H9 (cell line): ENCODE results near the gene CACNA1H. TPM values are rescaled to one million over a fixed set of nuclear protein-coding genes. Genes with fewer than 3 reads are reported as not detected.

ENCODE experiments used
- DNase-seq: peaks from one replicate; pipeline ENCODE4 v3.0.0-alpha.2; 2017
- H2AFZ ChIP-seq: one replicate; pipeline ENCODE4 v1.6.1; 2013; ENCODE audit warnings: mild to moderate bottlenecking, low read length, control low read depth, moderate library complexity
- H2AK5ac ChIP-seq: 2 replicates; pipeline ENCODE4 v1.6.1; 2013; ENCODE audit warnings: low read length, control low read depth, mixed read lengths; ENCODE audit not compliant: insufficient read length
- H2BK120ac ChIP-seq: one replicate; pipeline ENCODE4 v1.6.1; 2013; ENCODE audit warnings: low read depth, mild to moderate bottlenecking, low read length, control low read depth, inconsistent platforms; ENCODE audit not compliant: poor library complexity, severe bottlenecking
- H2BK12ac ChIP-seq: 2 replicates; pipeline ENCODE4 v1.6.1; 2013; ENCODE audit warnings: low read length, control low read depth, mixed read lengths, low read depth; ENCODE audit not compliant: insufficient read length
- H2BK15ac ChIP-seq: 2 replicates; pipeline ENCODE4 v1.6.1; 2013; ENCODE audit warnings: low read depth, low read length, control low read depth
- H2BK20ac ChIP-seq: one replicate; pipeline ENCODE4 v1.6.1; 2013; ENCODE audit warnings: low read depth, mild to moderate bottlenecking, low read length, control low read depth, inconsistent platforms; ENCODE audit not compliant: poor library complexity, severe bottlenecking
- H2BK5ac ChIP-seq: 2 replicates; pipeline ENCODE4 v1.6.1; 2013; ENCODE audit warnings: low read length, control low read depth, mixed read lengths; ENCODE audit not compliant: insufficient read length
- H3K14ac ChIP-seq: 2 replicates; pipeline ENCODE4 v1.6.1; 2013; ENCODE audit warnings: low read length, control low read depth; ENCODE audit not compliant: insufficient read depth
- H3K18ac ChIP-seq: 2 replicates; pipeline ENCODE4 v1.6.1; 2013; ENCODE audit warnings: low read depth, mild to moderate bottlenecking, mixed read lengths, low read length, control low read depth; ENCODE audit not compliant: insufficient read length
- H3K23ac ChIP-seq: 2 replicates; pipeline ENCODE4 v1.6.1; 2013; ENCODE audit warnings: low read length, control low read depth, mixed read lengths, low read depth; ENCODE audit not compliant: insufficient read length
- H3K23me2 ChIP-seq: 2 replicates; pipeline ENCODE4 v1.6.1; 2013; ENCODE audit warnings: low read depth, mild to moderate bottlenecking, mixed read lengths, low read length, control low read depth; ENCODE audit not compliant: insufficient read length, poor library complexity, severe bottlenecking
- H3K27ac ChIP-seq: 2 replicates; pipeline ENCODE4 v1.5.1; 2013; ENCODE audit warnings: low read length, control low read depth, mixed read lengths, low read depth; ENCODE audit not compliant: insufficient read length
- H3K27me3 ChIP-seq: 2 replicates; pipeline ENCODE4 v1.6.1; 2013; ENCODE audit warnings: low read length, control low read depth, inconsistent platforms; ENCODE audit not compliant: insufficient read depth
- H3K4ac ChIP-seq: 2 replicates; pipeline ENCODE4 v1.6.1; 2013; ENCODE audit warnings: low read depth, mild to moderate bottlenecking, control low read depth, inconsistent platforms, low read length, moderate library complexity
- H3K4me1 ChIP-seq: 2 replicates; pipeline ENCODE4 v1.6.1; 2013; ENCODE audit warnings: low read length, control low read depth, inconsistent platforms; ENCODE audit not compliant: insufficient read depth
- H3K4me2 ChIP-seq: 2 replicates; pipeline ENCODE4 v1.6.1; 2013; ENCODE audit warnings: low read length, control low read depth, mixed read lengths; ENCODE audit not compliant: insufficient read length, insufficient read depth
- H3K56ac ChIP-seq: 2 replicates; pipeline ENCODE4 v1.6.1; 2013; ENCODE audit warnings: low read depth, mild to moderate bottlenecking, mixed read lengths, low read length, control low read depth; ENCODE audit not compliant: insufficient read length
- H3K79me1 ChIP-seq: 2 replicates; pipeline ENCODE4 v1.6.1; 2013; ENCODE audit warnings: low read depth, mild to moderate bottlenecking, moderate library complexity, low read length, control low read depth, inconsistent platforms; ENCODE audit not compliant: insufficient read depth, poor library complexity, severe bottlenecking
- H3K79me2 ChIP-seq: 2 replicates; pipeline ENCODE4 v1.6.1; 2013; ENCODE audit warnings: low read length, control low read depth, inconsistent platforms; ENCODE audit not compliant: insufficient read depth
- H3K9ac ChIP-seq: 2 replicates; pipeline ENCODE4 v1.6.1; 2013; ENCODE audit warnings: low read length, control low read depth, mixed read lengths; ENCODE audit not compliant: insufficient read length; ENCODE audit errors: extremely low read depth
- H3K9me3 ChIP-seq: one replicate; pipeline ENCODE4 v1.6.1; 2013; ENCODE audit warnings: low read depth, low read length, inconsistent platforms; ENCODE audit not compliant: control insufficient read depth
- H3T11ph ChIP-seq: one replicate; pipeline ENCODE4 v1.6.1; 2013; ENCODE audit warnings: mild to moderate bottlenecking, low read length, control low read depth, inconsistent platforms
- H4K20me1 ChIP-seq: one replicate; pipeline ENCODE4 v1.6.1; 2013; ENCODE audit not compliant: control insufficient read depth, insufficient read length, insufficient read depth
- H4K5ac ChIP-seq: 2 replicates; pipeline ENCODE4 v1.6.1; 2013; ENCODE audit warnings: low read depth, mild to moderate bottlenecking, mixed read lengths, low read length, control low read depth; ENCODE audit not compliant: insufficient read length
- H4K8ac ChIP-seq: replicated peaks from 2 replicates; pipeline ENCODE4 v1.6.1; 2013; ENCODE audit warnings: low read length, control low read depth, mixed read lengths, low read depth; ENCODE audit not compliant: insufficient read length
- H4K91ac ChIP-seq: 2 replicates; pipeline ENCODE4 v1.6.1; 2013; ENCODE audit warnings: low read depth, mild to moderate bottlenecking, moderate library complexity, mixed read lengths, low read length, control low read depth; ENCODE audit not compliant: insufficient read length
- H3K27ac Mint-ChIP-seq, 3 experiments: 2 replicates in 2 of 3; 3 replicates in 1 of 3; pipeline ENCODE4 v1.8.0; 2020 to 2021; ENCODE audit warnings: mixed read lengths in 3 of 3, mild to moderate bottlenecking in 1 of 3, moderate library complexity in 1 of 3
- H3K27me3 Mint-ChIP-seq: 2 replicates; pipeline ENCODE4 v1.8.0; 2021; ENCODE audit warnings: low read depth, mild to moderate bottlenecking, moderate library complexity, mixed read lengths
- H3K36me3 Mint-ChIP-seq, 3 experiments: 2 replicates in 2 of 3; 3 replicates in 1 of 3; pipeline ENCODE4 v1.8.0; 2020 to 2021; ENCODE audit warnings: low read depth in 3 of 3, mixed read lengths in 3 of 3; ENCODE audit not compliant: insufficient read depth in 1 of 3
- H3K4me1 Mint-ChIP-seq, 2 experiments: 2 replicates each; pipeline ENCODE4 v1.8.0; 2020; ENCODE audit warnings: mixed read lengths in 2 of 2
- H3K4me3 Mint-ChIP-seq, 2 experiments: 2 replicates in 1 of 2; 3 replicates in 1 of 2; pipeline ENCODE4 v1.8.0; 2020 to 2021; ENCODE audit warnings: mild to moderate bottlenecking in 2 of 2, mixed read lengths in 2 of 2, moderate library complexity in 1 of 2
- H3K9me3 Mint-ChIP-seq, 2 experiments: 2 replicates in 1 of 2; 3 replicates in 1 of 2; pipeline ENCODE4 v1.8.0; 2020; ENCODE audit warnings: mild to moderate bottlenecking in 2 of 2, mixed read lengths in 2 of 2, moderate library complexity in 1 of 2
- WGBS: extraction: QIAGEN DNeasy Blood & Tissue Kit; methylation state at CpG from one replicate; pipeline ENCODE4 v1.1.7; 2013; ENCODE audit warnings: missing lambda C conversion rate, low lambda C conversion rate, mixed read lengths; ENCODE audit not compliant: insufficient read length; ENCODE audit errors: extremely low coverage; 5-methylcytosine and 5-hydroxymethylcytosine counted together
- total RNA-seq: library from RNA; stranded (reverse); gene quantifications from 2 replicates; pipeline ENCODE4 v1.2.1, GENCODE V29; 2021
- TF ChIP-seq, protein P1 (sequence below): fragments of 200-600 bp; sonication (generic); conservative IDR thresholded peaks from 3 replicates; pipeline ENCODE4 v1.8.0; 2021; ENCODE audit warnings: antibody characterized with exemption, mild to moderate bottlenecking

Gene CACNA1H
- total RNA-seq, 1 experiment from 2014 or later = 43.3 TPM

DNA sequence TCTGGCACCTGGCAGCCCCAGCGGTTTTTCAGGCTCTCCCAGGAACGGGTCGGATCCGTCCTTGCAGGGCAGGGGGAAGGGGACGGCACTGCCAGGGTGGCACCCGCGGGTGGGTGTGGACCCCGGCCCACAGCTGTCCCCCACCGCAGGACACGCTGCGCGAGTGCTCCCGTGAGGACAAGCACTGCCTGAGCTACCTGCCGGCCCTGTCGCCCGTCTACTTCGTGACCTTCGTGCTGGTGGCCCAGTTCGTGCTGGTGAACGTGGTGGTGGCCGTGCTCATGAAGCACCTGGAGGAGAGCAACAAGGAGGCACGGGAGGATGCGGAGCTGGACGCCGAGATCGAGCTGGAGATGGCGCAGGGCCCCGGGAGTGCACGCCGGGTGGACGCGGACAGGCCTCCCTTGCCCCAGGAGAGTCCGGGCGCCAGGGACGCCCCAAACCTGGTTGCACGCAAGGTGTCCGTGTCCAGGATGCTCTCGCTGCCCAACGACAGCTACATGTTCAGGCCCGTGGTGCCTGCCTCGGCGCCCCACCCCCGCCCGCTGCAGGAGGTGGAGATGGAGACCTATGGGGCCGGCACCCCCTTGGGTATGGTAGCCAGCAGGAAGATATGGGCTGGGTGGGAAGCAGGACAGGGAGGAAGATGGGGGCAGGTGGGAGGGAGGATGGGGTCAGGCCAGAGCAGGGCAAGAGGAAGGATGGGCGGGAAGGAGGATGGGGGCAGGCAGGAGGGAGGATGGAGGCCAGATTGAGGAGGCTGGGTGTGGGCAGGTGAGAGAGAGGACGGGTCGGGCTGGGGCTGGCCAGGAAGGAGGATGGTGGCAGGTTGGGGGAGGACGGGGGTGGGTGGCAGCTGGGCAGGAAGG lies 65.4 kb downstream of the CACNA1H start:
- no peak overlapping the region for H2AFZ ChIP-seq

More for the DNA sequence above, 65.4 kb downstream of the CACNA1H start:
- no peaks in the 10 kb centered on the region for H3K4me1 ChIP-seq
- H4K5ac ChIP-seq = no peak overlapping the region
- H3K23me2 ChIP-seq = no peaks in the 10 kb centered on the region
- H4K8ac ChIP-seq = no peak overlapping the region
- H3K27ac ChIP-seq = no peak overlapping the region
- no peak overlapping the region for H3K9ac ChIP-seq
- H2BK15ac ChIP-seq = no peak overlapping the region
- H3K27ac Mint-ChIP-seq = no peak overlapping the region
- no peaks in the 10 kb centered on the region for H3K9me3 ChIP-seq
- H3K79me2 ChIP-seq = no peaks in the 10 kb centered on the region
- no peak overlapping the region for H3K4ac ChIP-seq
- DNase-seq = no peak
- peaks cover 3% of the 10 kb centered on the region for H4K20me1 ChIP-seq
- no CpG with 5 or more reads among the region's 49 CpGs for WGBS
- TF ChIP-seq, protein P1, sequence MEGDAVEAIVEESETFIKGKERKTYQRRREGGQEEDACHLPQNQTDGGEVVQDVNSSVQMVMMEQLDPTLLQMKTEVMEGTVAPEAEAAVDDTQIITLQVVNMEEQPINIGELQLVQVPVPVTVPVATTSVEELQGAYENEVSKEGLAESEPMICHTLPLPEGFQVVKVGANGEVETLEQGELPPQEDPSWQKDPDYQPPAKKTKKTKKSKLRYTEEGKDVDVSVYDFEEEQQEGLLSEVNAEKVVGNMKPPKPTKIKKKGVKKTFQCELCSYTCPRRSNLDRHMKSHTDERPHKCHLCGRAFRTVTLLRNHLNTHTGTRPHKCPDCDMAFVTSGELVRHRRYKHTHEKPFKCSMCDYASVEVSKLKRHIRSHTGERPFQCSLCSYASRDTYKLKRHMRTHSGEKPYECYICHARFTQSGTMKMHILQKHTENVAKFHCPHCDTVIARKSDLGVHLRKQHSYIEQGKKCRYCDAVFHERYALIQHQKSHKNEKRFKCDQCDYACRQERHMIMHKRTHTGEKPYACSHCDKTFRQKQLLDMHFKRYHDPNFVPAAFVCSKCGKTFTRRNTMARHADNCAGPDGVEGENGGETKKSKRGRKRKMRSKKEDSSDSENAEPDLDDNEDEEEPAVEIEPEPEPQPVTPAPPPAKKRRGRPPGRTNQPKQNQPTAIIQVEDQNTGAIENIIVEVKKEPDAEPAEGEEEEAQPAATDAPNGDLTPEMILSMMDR = no peak
- H2BK20ac ChIP-seq = no peak overlapping the region
- H2AK5ac ChIP-seq = no peak overlapping the region
- no peak overlapping the region for H4K91ac ChIP-seq
- no peak overlapping the region for H3K4me2 ChIP-seq
- no peaks in the 10 kb centered on the region for H3K27me3 ChIP-seq
- H3T11ph ChIP-seq = no peak overlapping the region
- no peak overlapping the region for H3K56ac ChIP-seq
- H2BK5ac ChIP-seq = no peak overlapping the region
- H3K27me3 Mint-ChIP-seq = no peaks in the 10 kb centered on the region
- H2BK12ac ChIP-seq = no peak overlapping the region
- H3K4me3 Mint-ChIP-seq = no peak overlapping the region; a peak in 1 of 5 replicates
- no peak overlapping the region for H2BK120ac ChIP-seq
- no peaks in the 10 kb centered on the region for H3K79me1 ChIP-seq
- no peak overlapping the region for H3K23ac ChIP-seq
- H3K14ac ChIP-seq = no peak overlapping the region
- peaks cover 0 to 3% of the 10 kb centered on the region in 2 experiments; a peak in 1 of 5 replicates for H3K9me3 Mint-ChIP-seq
- peaks cover 6 to 30% (median 29%) of the 10 kb centered on the region in 3 experiments; a peak in 6 of 7 replicates for H3K36me3 Mint-ChIP-seq
- H3K4me1 Mint-ChIP-seq = no peaks in the 10 kb centered on the region
- no peak overlapping the region for H3K18ac ChIP-seq
